Measurements from ENCODE around the gene SYNE3. TPM values are rescaled to one million over a fixed set of nuclear protein-coding genes. Genes with fewer than 3 reads are reported as not detected.

SYNE3 gene
- total and polyA plus RNA-seq, 2 donors (not counting 1 experiment from before 2014, with no cell fraction given), result 17.8 to 76.1 TPM

- CTCF ChIA-PET, result interaction anchor here (0.8 to 2.7 kb wide), 7 partner anchors 9 to 448 kb away, joined by 3 to 17 read pairs (median 4); no protein-coding TSS in a partner anchor
These were observed 40.8 kb upstream of the SYNE3 start for GRCh38 chr14:95557291-95557690.

GRCh38 chr14:95555053-95555452 is 38.6 kb upstream of the SYNE3 start:
- no peak overlapping the region for H3K4me3 ChIP-seq (ENCODE audit: control extremely low read depth in 1 of 5, extremely low read depth in 1 of 5, insufficient read depth in 1 of 5, low read depth in 2 of 5, low read length in 4 of 5)
- no peaks in the 10 kb centered on the region for H3K9me3 ChIP-seq (ENCODE audit: control extremely low read depth in 1 of 3, control insufficient read depth in 2 of 3, insufficient read depth in 1 of 3, low read length in 2 of 3)
- no peak overlapping the region for H2AFZ ChIP-seq (ENCODE audit: insufficient read depth, low read depth, low read length, poor library complexity, severe bottlenecking)
- H3K4me1 ChIP-seq (ENCODE audit: control insufficient read depth in 2 of 2, insufficient read depth in 2 of 2, low read length in 2 of 2), result no peaks in the 10 kb centered on the region
- H3K27ac Mint-ChIP-seq, result no peak overlapping the region
- ChIA-PET POLR2A (no interaction called here), CTCF (interaction anchor here (1.0 to 1.6 kb wide), 3 partner anchors 8 to 83 kb away, joined by 3 to 4 read pairs (median 3); no protein-coding TSS in a partner anchor)
- H3K4me3 Mint-ChIP-seq, result no peak overlapping the region
- H3K4me1 Mint-ChIP-seq, result no peaks in the 10 kb centered on the region
- TF ChIP-seq EZH2 (IDR thresholded peaks at IDR 0.05; ENCODE audit: borderline replicate concordance, insufficient read depth, low read depth, low read length, poor library complexity, severe bottlenecking) (no peak), CTCF (IDR thresholded peaks at IDR 0.05) (no peak)
- H3K27ac ChIP-seq (ENCODE audit: low read length in 2 of 2), result no peak overlapping the region
- no peaks in the 10 kb centered on the region for H3K27me3 Mint-ChIP-seq
- DNase-seq, result no peak
- intact Hi-C loops (cut with micrococcal nuclease), result no loop called here
- H3K79me2 ChIP-seq (ENCODE audit: control insufficient read depth, insufficient read depth, low read length), result no peaks in the 10 kb centered on the region
- no peaks in the 10 kb centered on the region for H3K36me3 ChIP-seq (replicated peaks in 1 of 2; ENCODE audit: control extremely low read depth in 1 of 2, control insufficient read depth in 1 of 2, extremely low read depth in 1 of 2, insufficient read depth in 2 of 2, low read length in 1 of 2)
- no peaks in the 10 kb centered on the region for H3K9me3 Mint-ChIP-seq (ENCODE audit: insufficient read depth)
- H3K27me3 ChIP-seq (replicated peaks in 1 of 4; ENCODE audit: control extremely low read depth in 1 of 4, control insufficient read depth in 3 of 4, insufficient read depth in 4 of 4, low read length in 3 of 4), result no peaks in the 10 kb centered on the region
- 93% methylated on average over 10 of the region's 10 CpGs for WGBS (ENCODE audit: insufficient coverage)
- H4K20me1 ChIP-seq (ENCODE audit: control insufficient read depth, insufficient read depth, low read length, poor library complexity, severe bottlenecking), result no peaks in the 10 kb centered on the region
- H3K4me2 ChIP-seq (replicated peaks; ENCODE audit: low read depth, low read length, poor library complexity, severe bottlenecking), result no peak overlapping the region
- ATAC-seq (ENCODE audit: low read depth), result no peak
- no peak overlapping the region for H3K9ac ChIP-seq (ENCODE audit: low read length)

More at GRCh38 chr14:95557291-95557690, 40.8 kb upstream of the SYNE3 start:
- peaks cover 9% of the 10 kb centered on the region for H3K27me3 Mint-ChIP-seq
- Histone ChIP-seq H3K27me3 (replicated peaks in 1 of 4; ENCODE audit: control extremely low read depth in 1 of 4, control insufficient read depth in 3 of 4, insufficient read depth in 4 of 4, low read length in 3 of 4) (peaks cover 0 to 7% (median 0%) of the 10 kb centered on the region in 4 experiments), H3K9ac (ENCODE audit: low read length) (no peak overlapping the region), H3K9me3 (ENCODE audit: control extremely low read depth in 1 of 3, control insufficient read depth in 2 of 3, insufficient read depth in 1 of 3, low read length in 2 of 3) (no peaks in the 10 kb centered on the region), H3K4me3 (ENCODE audit: control extremely low read depth in 1 of 5, extremely low read depth in 1 of 5, insufficient read depth in 1 of 5, low read depth in 2 of 5, low read length in 4 of 5) (no peak overlapping the region), H3K36me3 (replicated peaks in 1 of 2; ENCODE audit: control extremely low read depth in 1 of 2, control insufficient read depth in 1 of 2, extremely low read depth in 1 of 2, insufficient read depth in 2 of 2, low read length in 1 of 2) (no peaks in the 10 kb centered on the region), H3K79me2 (ENCODE audit: control insufficient read depth, insufficient read depth, low read length) (no peaks in the 10 kb centered on the region), H4K20me1 (ENCODE audit: control insufficient read depth, insufficient read depth, low read length, poor library complexity, severe bottlenecking) (no peaks in the 10 kb centered on the region), H3K4me2 (replicated peaks; ENCODE audit: low read depth, low read length, poor library complexity, severe bottlenecking) (no peak overlapping the region), H3K27ac (ENCODE audit: low read length in 2 of 2) (no peak overlapping the region), H3K4me1 (ENCODE audit: control insufficient read depth in 2 of 2, insufficient read depth in 2 of 2, low read length in 2 of 2) (no peaks in the 10 kb centered on the region), H2AFZ (ENCODE audit: insufficient read depth, low read depth, low read length, poor library complexity, severe bottlenecking) (no peak overlapping the region)
- intact Hi-C loops (cut with micrococcal nuclease), result no loop called here
- POLR2A ChIA-PET, result no interaction called here
- H3K27ac Mint-ChIP-seq, result no peak overlapping the region
- no peak for ATAC-seq (ENCODE audit: low read depth)
- H3K9me3 Mint-ChIP-seq (ENCODE audit: insufficient read depth), result no peaks in the 10 kb centered on the region
- DNase-seq, result no peak
- 93% methylated on average over 8 of the region's 11 CpGs for WGBS (ENCODE audit: insufficient coverage)
- TF ChIP-seq EZH2 (IDR thresholded peaks at IDR 0.05; ENCODE audit: borderline replicate concordance, insufficient read depth, low read depth, low read length, poor library complexity, severe bottlenecking), result no peak
- no peak for TF ChIP-seq CTCF (IDR thresholded peaks at IDR 0.05)
- peaks cover 4% of the 10 kb centered on the region for H3K4me1 Mint-ChIP-seq
- H3K4me3 Mint-ChIP-seq, result no peak overlapping the region

Data from B cell (primary cell).